Liver (tissue), 9 donors: ENCODE measurements around the gene AMMECR1. TPM values are rescaled to one million over a fixed set of nuclear protein-coding genes. Genes with fewer than 3 reads are reported as not detected.

Source experiments
- DNase-seq: peaks from one replicate; pipeline ENCODE4 v3.0.0-alpha.2; 2017; ENCODE audit warnings: low spot score
- H3K27ac ChIP-seq, 2 donors: one replicate each; pipeline ENCODE4 v1.7.0; 2013; ENCODE audit warnings: inconsistent platforms in 2 of 2, low read length in 2 of 2, control low read depth in 1 of 2, low read depth in 1 of 2, mild to moderate bottlenecking in 1 of 2
- H3K27me3 ChIP-seq, 4 donors: one replicate each; pipeline versions ENCODE4 v1.6.1 to v1.7.0; 2013; ENCODE audit warnings: low read length in 3 of 4, inconsistent platforms in 1 of 4, mild to moderate bottlenecking in 1 of 4, moderate library complexity in 1 of 4; ENCODE audit not compliant: control insufficient read depth in 4 of 4, insufficient read depth in 4 of 4
- H3K36me3 ChIP-seq, 4 donors: one replicate each; pipeline versions ENCODE4 v1.6.1 to v1.7.0; 2013; ENCODE audit warnings: low read length in 3 of 4, mild to moderate bottlenecking in 3 of 4, low read depth in 1 of 4, moderate library complexity in 1 of 4; ENCODE audit not compliant: control insufficient read depth in 4 of 4, insufficient read depth in 3 of 4
- H3K4me1 ChIP-seq, 4 donors: one replicate each; pipeline versions ENCODE4 v1.6.1 to v1.7.0; 2013; ENCODE audit warnings: low read length in 3 of 4, mild to moderate bottlenecking in 3 of 4, moderate library complexity in 1 of 4; ENCODE audit not compliant: control insufficient read depth in 4 of 4, insufficient read depth in 4 of 4
- H3K4me3 ChIP-seq, 3 donors: one replicate each; pipeline versions ENCODE4 v1.6.1 to v1.7.0; 2013; ENCODE audit warnings: low read length in 3 of 3, control low read depth in 1 of 3, low read depth in 1 of 3, mild to moderate bottlenecking in 1 of 3
- H3K9ac ChIP-seq, 2 donors: one replicate each; pipeline ENCODE4 v1.7.0; 2013; ENCODE audit warnings: low read length in 2 of 2, mild to moderate bottlenecking in 2 of 2, moderate library complexity in 2 of 2, control low read depth in 1 of 2, low read depth in 1 of 2
- H3K9me3 ChIP-seq, 4 donors: one replicate each; pipeline versions ENCODE4 v1.6.1 to v1.7.0; 2013; ENCODE audit warnings: low read length in 3 of 4; ENCODE audit not compliant: control insufficient read depth in 4 of 4
- CTCF ChIP-seq: fragments of 150-350 bp; IDR thresholded peaks from 2 replicates; pipeline ENCODE4 v1.5.1; 2017; ENCODE audit warnings: improper control_type of control experiment, low read depth, low read length; ENCODE audit not compliant: missing input control
- EGR1 ChIP-seq, 2 donors: IDR thresholded peaks; 2 replicates each; pipeline ENCODE4 v1.6.1; 2016 to 2018; ENCODE audit warnings: antibody characterized with exemption in 2 of 2, low read depth in 2 of 2
- FOXA1 ChIP-seq: IDR thresholded peaks from 2 replicates; pipeline ENCODE4 v1.6.1; 2016; ENCODE audit warnings: antibody characterized with exemption
- FOXA2 ChIP-seq: IDR thresholded peaks from 2 replicates; pipeline ENCODE4 v1.6.1; 2016; ENCODE audit warnings: antibody characterized with exemption
- GABPA ChIP-seq, 2 donors: IDR thresholded peaks in 1 of 2; conservative IDR thresholded peaks in 1 of 2; 2 replicates each; pipeline ENCODE4 v1.6.1; 2016; ENCODE audit warnings: antibody characterized with exemption in 2 of 2, mild to moderate bottlenecking in 1 of 2, moderate library complexity in 1 of 2
- HNF4A ChIP-seq, 2 donors: conservative IDR thresholded peaks; 2 replicates each; pipeline ENCODE4 v1.6.1; 2016; ENCODE audit warnings: antibody characterized with exemption in 2 of 2, mild to moderate bottlenecking in 2 of 2
- HNF4G ChIP-seq: IDR thresholded peaks from 2 replicates; pipeline ENCODE4 v1.6.1; 2016; ENCODE audit warnings: antibody characterized with exemption
- JUND ChIP-seq, 2 donors: IDR thresholded peaks; 2 replicates each; pipeline ENCODE4 v1.6.1; 2016; ENCODE audit warnings: antibody characterized with exemption in 2 of 2
- MAX ChIP-seq: IDR thresholded peaks from 2 replicates; pipeline ENCODE4 v1.6.1; 2016; ENCODE audit warnings: antibody characterized with exemption
- NR2F2 ChIP-seq: IDR thresholded peaks from 2 replicates; pipeline ENCODE4 v1.6.1; 2016; ENCODE audit warnings: antibody characterized with exemption
- RAD21 ChIP-seq, 2 donors: IDR thresholded peaks; 2 replicates each; pipeline ENCODE4 v1.6.1; 2016; ENCODE audit warnings: antibody characterized with exemption in 2 of 2, mild to moderate bottlenecking in 2 of 2
- REST ChIP-seq: IDR thresholded peaks from 2 replicates; pipeline ENCODE4 v1.6.1; 2016; ENCODE audit warnings: antibody characterized with exemption, mild to moderate bottlenecking
- RXRA ChIP-seq, 2 donors: IDR thresholded peaks; 2 replicates each; pipeline ENCODE4 v1.6.1; 2017 to 2018; ENCODE audit warnings: antibody characterized with exemption in 2 of 2, mild to moderate bottlenecking in 1 of 2
- SP1 ChIP-seq: IDR thresholded peaks from 2 replicates; pipeline ENCODE4 v1.6.1; 2018; ENCODE audit warnings: antibody characterized with exemption, mild to moderate bottlenecking
- TAF1 ChIP-seq: conservative IDR thresholded peaks from 2 replicates; pipeline ENCODE4 v1.6.1; 2016; ENCODE audit warnings: antibody characterized with exemption, mild to moderate bottlenecking
- YY1 ChIP-seq: IDR thresholded peaks from 2 replicates; pipeline ENCODE4 v1.6.1; 2016; ENCODE audit warnings: antibody characterized with exemption, mild to moderate bottlenecking
- ZBTB33 ChIP-seq: IDR thresholded peaks from 2 replicates; pipeline ENCODE4 v1.6.1; 2016; ENCODE audit warnings: antibody characterized with exemption
- WGBS: extraction: QIAGEN DNeasy Blood & Tissue Kit; methylation state at CpG from one replicate; pipeline ENCODE4 v1.1.7; 2013; 5-methylcytosine and 5-hydroxymethylcytosine counted together
- polyA plus RNA-seq, 2 donors: library from polyadenylated mRNA; stranded (reverse) in 1 of 2; unstranded in 1 of 2; fragments of 200-250 nt in 1 of 2; fragments of >200 nt in 1 of 2; fragmentation: Nextera tagmentation in 1 of 2; extraction: Ambion mirVana in 1 of 2; gene quantifications; one replicate each; pipeline versions ENCODE4 v1.2.1 to v1.2.3, GENCODE V29; 2013 to 2015
- total RNA-seq, 2 donors: library from RNA; depleted of rRNA; stranded (reverse); fragments of >200 nt; gene quantifications; one replicate each; pipeline ENCODE4 v1.2.3, GENCODE V29; 2014
- donor health status: healthy.
- donor health status: healthy.
- donor health status: healthy.
- donor health status: healthy.
- donor health status: healthy.

Gene AMMECR1
- total and polyA plus RNA-seq, 4 donors = 1.7 to 30.9 (median 3.6) TPM

GRCh38 chrX:110163488-110163887 is 154.4 kb downstream of the AMMECR1 start:
- H3K4me1 ChIP-seq = no peaks in the 10 kb centered on the region
- H3K27me3 ChIP-seq = no peaks in the 10 kb centered on the region
- no peak overlapping the region for H3K27ac ChIP-seq
- H3K9me3 ChIP-seq = no peaks in the 10 kb centered on the region
- H3K36me3 ChIP-seq = peaks cover 0 to 2% (median 0%) of the 10 kb centered on the region in 4 donors
- TF ChIP-seq ZBTB33 = no peak
- TF ChIP-seq YY1 = no peak
- no peak for TF ChIP-seq EGR1 (IDR thresholded peaks at IDR 0.05; ENCODE audit: low read depth in 2 of 2)
- TF ChIP-seq REST = no peak
- TF ChIP-seq MAX = no peak
- TF ChIP-seq GABPA (IDR thresholded peaks at IDR 0.05 in 1 of 2, conservative IDR thresholded peaks at IDR 0.05 in 1 of 2) = no peak
- TF ChIP-seq NR2F2 = no peak
- no peak for TF ChIP-seq HNF4G
- no peak for TF ChIP-seq CTCF
- no peak for TF ChIP-seq HNF4A (conservative IDR thresholded peaks at IDR 0.05)
- no peak for TF ChIP-seq TAF1
- no peak for TF ChIP-seq FOXA1
- TF ChIP-seq SP1 = no peak
- no peak for TF ChIP-seq FOXA2
- no peak overlapping the region for H3K9ac ChIP-seq
- DNase-seq = no peak
- H3K4me3 ChIP-seq = no peak overlapping the region
- WGBS = 40% methylated on average over 3 of the region's 3 CpGs

GRCh38 chrX:110162867-110163266 is 155.0 kb downstream of the AMMECR1 start:
- no peaks in the 10 kb centered on the region for H3K27me3 ChIP-seq
- no peak for DNase-seq
- H3K36me3 ChIP-seq = peaks cover 0 to 2% (median 0%) of the 10 kb centered on the region in 4 donors
- no peaks in the 10 kb centered on the region for H3K9me3 ChIP-seq
- H3K4me3 ChIP-seq = no peak overlapping the region
- H3K27ac ChIP-seq = no peak overlapping the region
- H3K9ac ChIP-seq = no peak overlapping the region
- WGBS = 70% methylated on average over 1 of the region's 1 CpG
- no peaks in the 10 kb centered on the region for H3K4me1 ChIP-seq
- TF ChIP-seq HNF4G (no peak), ZBTB33 (no peak), RXRA (IDR thresholded peaks at IDR 0.05) (no peak), YY1 (no peak), REST (no peak), NR2F2 (no peak), JUND (IDR thresholded peaks at IDR 0.05) (no peak), MAX (no peak), SP1 (no peak), RAD21 (IDR thresholded peaks at IDR 0.05) (no peak)
